Esophagus muscularis mucosa (tissue), 4 donors: ENCODE results near the gene NBL1.

Experiments
- CTCF ChIP-seq, 3 experiments: fragments of 200-600 bp in 2 of 3; fragments of 450-650 bp in 1 of 3; sonication (generic) in 2 of 3; IDR thresholded peaks; one replicate each; pipeline ENCODE4 v1.5.1; 2017 to 2019; ENCODE audit warnings: antibody characterized with exemption in 3 of 3, mild to moderate bottlenecking in 2 of 3, moderate library complexity in 1 of 3
- EP300 ChIP-seq: sonication (generic); formaldehyde crosslinking; IDR thresholded peaks from one replicate; pipeline ENCODE4 v1.6.1; 2017; ENCODE audit warnings: antibody characterized with exemption
- POLR2A ChIP-seq: fragments of 450-650 bp; IDR thresholded peaks from one replicate; pipeline ENCODE4 v1.6.1; 2017; ENCODE audit warnings: antibody characterized with exemption, moderate library complexity, mild to moderate bottlenecking, low read depth
- POLR2AphosphoS5 ChIP-seq, 2 donors: sonication (generic); formaldehyde crosslinking; IDR thresholded peaks; one replicate each; pipeline ENCODE4 v1.6.1; 2017; ENCODE audit warnings: antibody characterized with exemption in 2 of 2

DNA sequence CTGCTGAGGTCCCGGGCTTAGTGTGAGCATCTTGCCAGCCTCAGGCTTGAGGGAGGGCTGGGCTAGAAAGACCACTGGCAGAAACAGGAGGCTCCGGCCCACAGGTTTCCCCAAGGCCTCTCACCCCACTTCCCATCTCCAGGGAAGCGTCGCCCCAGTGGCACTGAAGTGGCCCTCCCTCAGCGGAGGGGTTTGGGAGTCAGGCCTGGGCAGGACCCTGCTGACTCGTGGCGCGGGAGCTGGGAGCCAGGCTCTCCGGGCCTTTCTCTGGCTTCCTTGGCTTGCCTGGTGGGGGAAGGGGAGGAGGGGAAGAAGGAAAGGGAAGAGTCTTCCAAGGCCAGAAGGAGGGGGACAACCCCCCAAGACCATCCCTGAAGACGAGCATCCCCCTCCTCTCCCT lies 13.4 kb downstream of the NBL1 start:
- no peak for TF ChIP-seq CTCF (IDR thresholded peaks at IDR 0.05)
- TF ChIP-seq POLR2A, result no peak
- no peak for TF ChIP-seq EP300
- TF ChIP-seq POLR2AphosphoS5 (IDR thresholded peaks at IDR 0.05), result no peak
